ENCODE results near the gene ZSCAN20.
"Not testable (repeated sequence)": the region's sequence is repeated elsewhere in the genome, so short reads cannot be mapped to it uniquely, and the experiment has no call there.

The ZSCAN20 gene

DNA sequence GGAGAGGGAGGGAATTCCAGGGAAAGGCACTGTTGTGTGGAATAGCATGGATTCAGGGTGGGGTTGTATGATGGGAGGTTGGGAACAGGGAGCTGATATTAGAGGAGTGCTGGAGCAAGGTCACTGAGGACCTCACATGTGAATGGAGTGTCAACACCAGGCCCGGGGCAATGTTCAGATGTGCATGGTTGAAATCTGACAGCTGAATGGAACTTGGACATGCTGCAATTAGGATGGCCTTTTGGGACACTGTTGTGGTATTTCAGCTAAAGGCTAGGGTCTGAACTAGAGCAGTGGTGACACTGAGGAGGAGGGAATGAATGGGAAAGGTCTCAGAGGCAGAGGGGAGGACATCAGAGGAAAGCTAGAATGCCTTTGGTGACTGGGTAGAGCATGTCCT lies 25.0 kb downstream of the ZSCAN20 start:
- DNase-seq = no peak

DNA sequence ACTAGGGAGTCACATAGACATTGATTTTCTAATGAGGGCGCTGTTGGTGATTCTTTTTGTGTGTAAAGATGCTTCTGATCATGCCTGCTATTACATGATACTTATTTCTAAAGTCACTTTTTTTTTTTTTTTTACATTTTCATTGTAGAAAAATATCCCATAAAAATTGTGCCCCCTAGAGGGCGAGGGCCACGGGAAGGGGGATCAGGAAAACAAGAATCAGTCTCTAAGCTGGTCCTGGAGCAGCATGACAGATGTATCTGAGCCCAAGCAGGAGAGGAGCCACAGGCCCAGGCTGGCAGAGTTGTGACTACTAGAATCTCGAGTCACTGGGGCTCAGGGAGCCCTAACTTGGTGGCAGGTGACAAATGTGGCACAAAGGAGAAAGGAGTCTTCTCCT lies 28.1 kb downstream of the ZSCAN20 start:
- DNase-seq = no peak

DNA sequence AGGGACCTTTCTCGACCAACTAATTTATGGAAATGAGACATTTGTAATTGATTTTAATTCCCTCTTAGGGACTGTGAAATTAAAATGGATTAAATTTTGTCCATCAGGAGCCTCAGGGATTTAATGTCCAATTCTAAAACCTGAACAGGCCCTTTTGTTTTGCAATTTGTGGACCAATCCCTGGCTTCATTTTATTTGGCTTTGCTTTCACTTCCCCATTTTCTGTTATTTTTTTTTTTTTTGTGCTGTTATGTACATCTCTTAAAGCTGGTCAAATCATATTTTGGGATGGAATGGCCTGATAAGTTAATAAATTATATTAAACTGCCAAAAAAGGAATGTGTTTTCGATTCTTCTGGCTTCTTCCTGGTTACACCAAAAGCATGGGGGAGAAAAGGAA lies 28.9 kb downstream of the ZSCAN20 start:
- DNase-seq = no peak

DNA sequence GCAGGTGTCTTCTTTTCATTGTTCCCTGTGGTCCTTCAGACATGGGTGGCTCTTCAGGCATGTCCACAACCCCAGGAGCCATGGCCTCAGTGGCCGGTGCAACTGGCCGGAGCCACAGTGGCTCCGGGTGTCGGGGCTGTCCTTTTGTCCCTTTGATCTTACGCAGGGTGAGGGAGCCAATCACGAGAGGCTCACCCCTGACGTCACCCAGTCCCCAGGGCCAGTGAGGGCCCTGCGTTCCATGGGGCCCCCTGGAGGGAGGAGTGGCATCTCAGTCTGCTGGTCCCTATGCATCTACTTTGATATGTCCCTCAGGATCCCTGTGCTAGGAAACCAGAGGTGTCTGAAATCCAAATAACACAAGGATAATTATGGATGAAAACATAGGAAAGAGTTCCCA lies 29.3 kb downstream of the ZSCAN20 start:
- DNase-seq = no peak

DNA sequence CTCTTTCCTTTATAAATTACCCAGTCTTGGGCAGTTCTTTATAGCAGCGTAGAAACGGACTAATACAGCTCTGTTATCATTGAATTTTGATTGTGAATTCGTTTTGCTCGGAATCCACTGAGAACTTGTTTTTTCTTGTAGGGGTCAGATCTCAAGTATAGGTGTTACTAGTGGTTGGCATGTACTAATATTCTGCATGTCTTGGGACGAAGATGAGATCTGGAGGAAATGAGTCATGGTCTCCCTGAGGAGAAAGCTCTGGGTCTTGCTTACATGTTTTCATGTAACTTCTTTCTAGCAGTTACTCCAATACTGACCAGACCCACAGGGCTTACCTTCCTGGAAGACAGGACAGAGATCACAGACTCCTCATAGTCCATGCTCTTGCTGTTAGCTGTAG lies 30.3 kb downstream of the ZSCAN20 start:
- no peak for DNase-seq

DNA sequence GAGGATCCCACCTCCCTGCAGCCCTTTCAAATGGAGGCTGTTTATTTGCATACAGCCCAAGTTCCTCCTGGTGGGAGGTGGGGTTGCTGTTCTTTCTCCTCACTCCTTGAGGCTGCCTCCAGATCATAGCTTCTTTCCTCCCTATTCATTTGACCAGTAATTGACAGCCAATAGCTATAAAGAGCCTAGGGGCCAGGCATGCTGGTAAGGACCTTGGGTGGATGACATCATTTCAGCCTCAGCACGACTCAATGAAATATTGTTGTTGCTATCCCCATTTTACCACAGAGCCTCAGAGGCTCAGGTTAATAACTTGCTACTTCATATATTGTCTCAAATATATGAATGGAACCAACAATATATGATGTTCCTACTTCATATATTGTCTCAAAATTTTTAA lies 31.1 kb downstream of the ZSCAN20 start:
- DNase-seq = no peak

DNA sequence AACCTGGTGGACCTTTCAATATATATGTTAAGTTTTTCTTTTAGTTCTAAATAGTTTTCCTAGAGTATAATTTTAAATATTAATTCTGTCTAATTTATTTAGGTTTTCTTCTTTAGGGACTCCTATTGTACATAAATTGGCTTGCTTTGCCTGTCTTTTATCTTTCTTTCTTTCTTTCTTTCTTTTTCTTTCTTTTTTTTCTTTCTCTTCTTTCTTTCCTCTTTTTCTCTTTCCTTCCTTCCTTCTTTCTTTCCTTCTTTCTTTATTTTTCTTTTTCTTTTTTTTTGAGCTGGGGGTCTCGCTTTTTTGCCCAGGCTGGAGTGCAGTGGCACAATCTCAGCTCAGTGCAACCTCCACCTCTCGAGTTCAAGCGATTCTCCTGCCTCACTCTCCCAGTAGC lies 35.2 kb downstream of the ZSCAN20 start:
- DNase-seq = no peak

DNA sequence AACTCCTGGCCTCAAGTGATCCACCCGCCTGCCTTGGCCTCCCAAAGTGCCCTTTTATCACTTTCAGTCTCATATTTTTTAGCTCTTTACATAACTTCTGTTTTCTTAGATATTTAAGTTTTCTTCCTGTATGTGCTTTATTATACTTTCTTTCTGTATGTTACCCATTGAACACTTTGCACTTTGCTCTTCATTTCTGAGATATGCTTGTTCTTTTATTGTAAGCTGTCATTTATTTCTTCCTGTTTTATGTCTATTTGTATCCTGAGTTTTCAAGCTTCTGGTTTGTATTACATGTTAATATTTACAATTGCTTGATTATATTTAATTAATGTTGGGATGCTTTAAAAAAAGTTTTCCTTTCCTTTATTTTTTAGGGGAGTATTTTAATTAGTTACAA lies 35.7 kb downstream of the ZSCAN20 start:
- DNase-seq = no peak

DNA sequence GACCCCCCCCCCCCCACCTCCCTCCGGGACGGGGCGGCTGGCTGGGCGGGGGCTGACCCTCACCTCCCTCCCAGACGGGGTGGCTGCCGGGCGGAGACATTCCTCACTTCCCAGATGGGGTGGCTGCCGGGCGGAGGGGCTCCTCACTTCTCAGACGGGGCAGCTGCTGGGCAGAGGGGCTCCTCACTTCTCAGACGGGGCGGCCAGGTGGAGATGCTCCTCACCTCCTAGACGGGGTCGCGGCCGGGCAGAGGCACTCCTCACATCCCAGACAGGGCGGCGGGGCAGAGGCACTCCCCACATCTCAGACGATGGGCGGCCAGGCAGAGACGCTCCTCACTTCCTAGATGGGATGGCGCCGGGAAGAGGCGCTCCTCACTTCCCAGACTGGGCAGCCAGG lies 36.8 kb downstream of the ZSCAN20 start:
- DNase-seq = not testable (repeated sequence)

DNA sequence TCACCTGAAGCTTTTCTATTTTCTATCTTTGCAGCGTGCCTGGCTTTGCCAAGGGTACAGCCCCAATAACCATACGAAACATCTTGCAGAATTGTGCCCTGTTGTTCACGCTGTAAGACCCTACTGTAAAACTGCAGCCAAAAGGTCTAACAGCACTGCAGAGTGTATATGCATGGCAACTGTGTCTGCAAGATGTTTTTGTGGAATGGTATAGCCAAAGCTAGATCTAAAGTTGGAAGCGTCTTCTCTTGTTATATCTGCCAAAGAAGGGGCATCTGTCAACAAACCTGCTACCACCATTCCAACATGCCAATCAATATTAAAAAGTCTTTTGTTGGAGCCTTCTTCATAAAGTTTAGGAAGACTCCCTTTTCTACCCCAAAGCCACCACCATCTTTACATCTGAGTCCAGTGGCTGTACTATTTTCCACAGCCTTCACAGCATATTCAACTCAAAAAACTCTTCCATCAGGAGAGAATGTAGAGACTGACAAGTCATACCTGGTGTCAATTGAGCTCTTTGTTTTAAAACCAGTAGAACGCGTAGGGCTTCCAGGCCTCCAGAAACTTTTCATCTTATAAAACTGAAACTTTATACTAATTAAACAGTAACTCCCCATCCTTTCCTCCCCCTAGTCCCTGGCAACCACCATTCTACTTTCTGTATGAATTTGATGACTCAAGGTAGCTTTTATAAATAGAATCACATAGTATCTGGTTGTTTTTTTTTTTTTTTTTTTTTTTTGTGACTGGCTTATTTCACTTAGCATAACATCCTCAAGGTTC lies 40.0 kb downstream of the ZSCAN20 start:
- DNase-seq = no peak

DNA sequence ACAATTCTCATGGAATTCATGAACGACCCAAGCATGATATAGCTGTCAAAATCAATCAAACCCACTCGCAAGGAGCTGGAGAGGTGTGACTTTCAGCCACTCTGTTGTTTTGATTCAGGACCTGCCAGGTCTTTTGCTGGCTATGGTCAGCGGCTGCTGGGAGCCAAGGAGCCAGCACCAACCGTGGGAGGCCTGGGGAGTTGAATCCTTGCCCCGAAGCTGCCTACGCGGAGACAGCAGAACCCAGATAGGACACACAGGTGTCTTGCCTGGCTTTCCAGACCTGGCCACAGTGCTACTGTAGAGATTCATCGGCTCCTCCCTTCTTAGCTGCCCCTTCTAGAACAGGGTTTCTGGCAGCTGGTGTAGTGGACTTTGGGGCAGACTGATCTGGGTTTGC lies 42.7 kb downstream of the ZSCAN20 start:
- no peak for DNase-seq

DNA sequence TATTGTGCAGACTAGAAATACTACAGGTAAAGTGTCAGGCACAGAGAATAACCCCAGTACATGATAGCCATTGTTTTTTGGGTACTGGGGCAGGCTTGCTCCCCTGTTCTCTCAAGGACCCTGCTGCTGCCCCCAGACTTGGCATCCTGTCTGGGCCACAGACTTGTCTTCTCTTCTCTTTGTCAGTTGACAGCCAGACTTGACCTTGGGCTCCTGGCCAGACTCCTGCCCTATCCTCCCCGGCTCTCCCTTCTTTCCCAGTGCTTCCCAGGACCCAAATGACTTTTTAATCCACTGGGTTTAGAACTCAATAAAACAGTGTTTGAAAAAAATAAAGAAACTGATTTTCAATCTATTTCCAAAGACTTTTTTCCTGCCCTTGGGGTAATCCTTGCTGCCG lies 43.2 kb downstream of the ZSCAN20 start:
- no peak for DNase-seq

DNA sequence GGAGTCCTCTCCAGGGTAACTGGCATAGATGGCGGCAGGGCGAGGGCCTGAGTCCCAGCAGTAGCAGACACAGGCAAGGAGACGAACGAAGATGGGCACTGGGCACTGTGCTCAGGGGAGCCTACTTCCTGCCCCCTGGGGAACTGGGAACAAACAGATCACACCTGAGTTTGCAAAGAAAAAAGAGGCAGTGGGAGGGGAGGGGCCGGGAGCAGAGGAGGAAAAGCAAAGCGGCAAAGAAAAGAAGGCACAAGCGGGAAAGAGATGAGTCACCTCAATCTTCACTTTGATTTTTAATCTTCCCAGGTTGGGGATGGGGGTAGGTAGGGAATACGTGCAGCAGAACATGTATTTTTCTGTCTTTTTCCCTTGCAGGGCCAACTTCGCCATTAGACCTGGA lies 44.0 kb downstream of the ZSCAN20 start:
- no peak for DNase-seq

DNA sequence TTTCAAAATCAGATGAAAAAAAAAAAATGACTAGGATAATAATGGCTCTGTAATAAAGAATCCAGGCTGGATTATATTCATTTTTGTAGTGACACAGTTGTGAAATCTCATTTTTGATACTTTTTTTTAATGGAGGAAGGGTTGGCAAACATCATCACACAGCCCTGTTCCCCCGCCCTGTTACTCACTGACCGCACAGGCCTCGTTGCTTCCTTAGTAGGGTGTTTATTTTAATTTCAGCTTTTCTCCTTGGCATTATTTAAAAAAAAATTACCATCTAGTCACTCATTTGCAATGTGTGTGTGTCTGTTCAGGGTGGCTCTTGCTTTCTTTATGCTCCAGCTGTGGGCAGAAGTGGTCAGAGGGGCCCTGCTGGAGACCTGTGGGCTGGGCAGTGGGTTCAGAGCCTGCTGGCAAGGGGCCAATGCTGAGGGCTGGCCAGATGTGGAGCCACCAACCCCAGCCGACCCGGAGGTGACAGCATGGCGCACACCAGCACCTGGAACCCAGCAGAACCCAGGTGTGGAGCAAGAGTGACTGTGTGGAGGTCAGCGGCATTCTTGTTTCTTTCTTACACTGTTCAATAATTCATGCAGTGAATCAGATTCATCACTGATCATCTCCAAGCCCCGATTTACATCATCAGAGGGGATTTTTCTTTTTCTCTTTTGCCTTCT lies 44.6 kb downstream of the ZSCAN20 start:
- DNase-seq = no peak

DNA sequence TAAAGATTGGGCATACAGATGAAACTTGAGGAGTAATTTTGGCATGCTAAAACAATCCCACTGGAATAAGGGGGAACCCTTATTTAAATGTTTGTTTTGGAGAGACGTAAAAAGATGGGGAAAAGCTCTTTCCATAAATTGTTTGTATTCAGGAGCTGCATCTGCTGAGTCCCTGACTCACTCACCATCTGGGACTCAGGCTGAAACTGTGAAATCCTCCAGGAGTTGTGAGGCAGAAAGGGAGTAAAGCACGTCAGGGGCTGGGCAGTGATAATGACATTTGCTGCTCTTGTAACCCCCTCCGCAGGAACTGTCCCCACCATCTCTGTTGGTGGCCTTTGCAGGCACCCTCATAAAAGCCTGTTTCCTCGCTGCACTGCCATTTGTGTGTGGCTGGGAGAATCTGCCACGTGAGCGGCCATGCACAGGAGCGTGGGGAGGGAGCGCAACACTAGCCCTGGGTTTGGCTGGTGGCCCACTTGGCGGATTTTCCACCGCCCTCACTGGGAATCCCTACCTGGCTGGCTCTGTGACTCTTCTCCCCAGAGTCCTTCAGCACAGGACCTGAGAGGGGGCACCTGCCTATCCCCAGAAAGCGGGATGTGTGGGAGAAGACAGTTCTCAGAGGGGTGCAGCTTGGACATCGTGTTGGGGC lies 45.3 kb downstream of the ZSCAN20 start:
- no peak for DNase-seq

DNA sequence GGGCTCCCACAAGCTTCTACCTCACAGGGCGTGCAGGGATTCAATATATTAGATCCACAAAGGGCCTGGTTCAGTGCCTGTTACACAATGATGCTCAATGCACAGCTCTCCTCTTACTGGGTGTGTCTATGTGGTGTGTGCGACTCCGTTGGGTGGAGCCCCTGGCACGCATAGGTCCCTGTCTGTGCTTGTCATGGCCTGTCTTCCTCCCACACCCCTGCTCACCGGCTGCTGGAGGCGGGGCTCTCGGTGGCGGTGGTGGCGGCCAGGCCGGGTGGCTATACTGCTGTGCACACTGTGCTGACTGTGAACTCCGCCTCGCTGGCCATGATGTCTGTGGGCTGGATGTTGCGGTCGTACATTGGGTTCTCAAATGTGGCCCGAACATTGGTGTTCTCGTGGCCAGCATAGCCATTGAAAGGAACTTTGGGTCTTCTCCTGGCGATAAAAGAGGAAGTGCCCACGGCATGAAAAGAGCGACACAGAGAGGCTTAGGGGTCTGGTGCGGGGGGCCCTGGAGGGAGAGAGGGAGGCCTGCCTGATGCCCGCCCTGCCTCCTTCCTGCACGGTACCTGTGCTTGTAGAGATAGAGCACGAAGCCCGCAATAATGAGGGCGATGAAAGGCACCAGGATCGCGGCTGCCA lies 46.9 kb downstream of the ZSCAN20 start:
- DNase-seq = no peak

DNA sequence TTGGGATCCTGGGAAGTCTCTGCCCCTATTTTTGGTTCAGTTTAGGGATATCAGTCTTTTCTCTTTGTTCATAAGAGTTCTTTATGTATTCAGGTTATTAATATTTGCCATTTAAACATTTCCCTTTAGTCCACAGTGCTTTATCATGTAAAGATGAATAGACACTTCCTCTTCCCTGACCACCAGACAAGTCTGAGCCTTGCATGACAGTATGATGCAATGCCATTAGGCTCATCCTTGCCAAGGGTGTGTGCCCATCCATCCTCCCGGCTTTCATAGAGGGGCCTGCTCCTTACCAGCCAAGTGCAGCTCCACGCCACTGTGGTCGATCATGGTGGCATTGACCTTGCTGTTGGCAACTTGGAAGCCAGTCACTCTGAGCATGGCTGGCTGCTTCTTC lies 52.1 kb downstream of the ZSCAN20 start:
- DNase-seq = no peak

DNA sequence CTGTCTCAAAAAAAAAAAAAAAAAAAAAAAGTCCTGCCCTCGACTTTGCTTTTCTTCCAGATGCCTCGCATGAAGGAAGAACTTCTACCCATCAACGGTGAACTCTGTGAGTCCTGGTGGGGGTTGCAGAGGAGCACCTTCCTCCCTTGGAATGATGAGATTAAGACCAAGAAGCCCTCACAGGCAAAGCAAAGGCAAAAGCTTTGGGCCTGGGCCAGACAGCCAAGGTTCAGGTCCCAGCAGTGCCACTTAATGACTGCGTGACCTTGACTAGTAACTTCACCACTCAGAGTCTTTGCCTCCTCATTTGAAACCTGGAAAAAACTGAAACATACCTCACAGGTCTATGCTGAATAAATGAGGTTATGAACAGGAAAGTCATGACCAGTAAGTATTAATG lies 55.5 kb downstream of the ZSCAN20 start:
- no peak for DNase-seq

DNA sequence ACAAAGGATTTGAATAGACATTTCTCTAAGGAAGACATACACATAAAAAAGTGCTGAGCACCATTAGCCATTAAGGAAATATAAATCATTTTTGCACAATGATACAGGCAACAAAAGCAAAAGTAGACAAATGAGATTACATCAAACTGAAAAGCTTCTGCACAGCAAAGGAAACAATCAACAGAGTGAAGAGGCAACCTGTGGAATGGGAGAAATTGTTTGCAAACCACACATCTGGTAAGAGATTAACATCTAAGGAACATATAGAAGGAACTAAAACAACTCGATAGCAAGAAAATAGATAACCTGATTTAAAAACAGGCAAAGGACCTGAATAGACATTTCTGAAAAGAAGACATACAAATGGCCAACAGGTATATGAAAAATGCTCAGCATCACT lies 57.5 kb downstream of the ZSCAN20 start:
- no peak for DNase-seq

DNA sequence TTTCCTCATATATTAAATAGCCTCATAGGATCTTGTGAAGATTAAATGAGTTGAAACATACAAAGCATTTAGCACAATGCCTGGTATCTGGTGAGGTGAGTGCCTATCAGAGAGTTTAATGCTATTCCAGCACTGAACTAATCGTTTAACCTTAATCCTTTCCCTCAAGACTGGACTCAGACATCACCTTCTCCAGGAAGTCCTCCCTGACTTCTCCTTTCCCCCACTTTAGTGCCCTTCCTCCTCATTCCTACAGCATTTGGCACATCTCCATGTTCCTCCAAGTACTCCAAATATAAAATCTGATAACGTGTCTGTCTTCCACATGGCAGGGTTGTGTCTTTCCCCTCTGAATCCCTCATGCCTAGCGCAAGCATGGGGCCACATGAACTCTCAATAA lies 59.8 kb downstream of the ZSCAN20 start:
- no peak for DNase-seq

DNA sequence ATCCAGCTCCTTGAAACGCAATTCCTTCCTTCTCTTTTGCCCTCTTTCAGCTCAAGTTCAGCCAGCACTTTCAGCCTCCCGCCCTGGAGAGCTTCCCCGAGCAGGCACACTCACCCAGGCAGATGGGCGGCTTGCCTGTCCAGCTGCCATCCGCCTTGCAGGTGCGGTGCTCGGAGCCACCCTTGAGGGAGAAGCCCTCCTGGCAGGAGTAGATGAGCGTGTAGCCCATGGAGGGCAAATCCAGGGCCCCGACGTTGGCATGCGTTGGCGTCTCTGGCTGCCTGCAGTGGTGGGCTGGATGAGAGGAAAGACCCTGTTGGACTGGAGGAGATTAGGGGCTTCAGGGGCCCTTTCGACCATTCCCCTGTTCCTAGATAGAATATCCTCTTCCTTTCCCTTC lies 60.5 kb downstream of the ZSCAN20 start:
- no peak for DNase-seq

DNA sequence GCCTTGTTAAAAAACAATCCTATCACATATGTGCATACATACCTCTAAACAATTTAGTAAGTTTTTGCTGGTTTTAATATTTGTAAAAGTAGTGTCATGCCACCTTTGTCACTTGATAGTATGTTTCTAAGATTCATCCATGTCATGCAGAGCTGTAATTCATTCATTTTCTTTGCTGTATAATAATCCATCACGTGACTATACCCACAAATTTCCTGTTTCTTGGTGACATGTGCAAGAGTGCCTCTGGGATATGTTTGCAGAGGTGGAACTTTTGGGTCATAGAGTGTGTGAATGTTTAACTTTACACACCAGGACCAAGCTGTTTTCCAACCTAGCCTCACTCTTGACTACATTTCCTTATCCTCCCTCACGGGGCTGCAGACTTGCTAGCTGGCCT lies 62.9 kb downstream of the ZSCAN20 start:
- DNase-seq = no peak

DNA sequence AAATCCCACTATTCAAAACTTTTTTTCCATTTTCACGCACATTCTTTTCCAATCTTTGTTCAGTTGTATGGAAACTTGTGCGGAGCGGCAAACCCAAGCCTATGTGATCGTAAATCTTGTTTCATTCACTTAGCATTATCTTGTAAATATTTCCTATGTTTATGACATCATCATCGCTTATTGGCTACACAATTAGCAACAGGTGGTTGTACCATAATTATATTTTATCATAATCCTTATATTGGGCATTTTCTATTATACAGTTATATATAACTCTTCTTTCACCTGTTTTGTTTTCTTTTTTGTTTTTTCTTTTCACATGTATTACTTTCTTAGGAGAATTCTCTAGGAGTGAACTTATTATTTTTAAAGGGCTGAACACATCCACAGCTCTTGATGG lies 65.4 kb downstream of the ZSCAN20 start:
- no peak for DNase-seq

DNA sequence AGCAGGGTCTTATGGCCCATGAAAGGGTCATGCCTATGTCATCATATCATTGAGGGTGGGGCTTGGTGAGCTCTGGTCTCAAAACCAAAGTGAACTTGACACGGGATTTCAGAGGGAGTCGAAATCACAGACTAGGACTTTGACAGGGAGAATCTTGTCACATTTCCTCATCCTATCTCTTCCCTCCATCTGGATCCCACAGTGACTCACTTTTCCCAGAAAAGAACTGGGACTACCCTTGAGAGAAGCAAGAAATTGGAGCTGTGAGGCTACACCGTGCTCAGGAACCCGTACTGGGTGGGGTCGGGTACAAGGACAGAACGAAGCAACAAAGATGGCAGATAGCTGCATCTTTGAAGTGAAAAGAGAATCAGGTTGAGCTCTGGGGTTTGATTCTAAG lies 69.5 kb downstream of the ZSCAN20 start:
- DNase-seq = no peak

Data from central memory CD4-positive, alpha-beta T cell (primary cell).